GM12892 (cell line): Measurements from ENCODE around the gene CCDC33.

Source experiments
- POLR2A ChIP-seq: IDR thresholded peaks from 2 replicates; pipeline ENCODE4 v1.6.1; 2011; ENCODE audit warnings: low read depth, low read length, control low read depth
- POLR2AphosphoS5 ChIP-seq: IDR thresholded peaks from 2 replicates; pipeline ENCODE4 v1.6.1; 2011; ENCODE audit warnings: low read depth, low read length, control low read depth

- TF ChIP-seq POLR2A: no peak
- TF ChIP-seq POLR2AphosphoS5: no peak
Observed at GRCh38 chr15:74336061-74337005, 100.2 kb downstream of the CCDC33 start.
